Trophoblast cell (in vitro differentiated cells and primary cell): ENCODE data around the gene PAQR4.

ENCODE experiments used
- DNase-seq, 2 donors: peaks; one replicate each; pipeline ENCODE4 v3.0.0-alpha.2; 2016
- H2AFZ ChIP-seq: 2 replicates; pipeline ENCODE4 v1.6.1; 2013; ENCODE audit warnings: low read length, moderate library complexity, mild to moderate bottlenecking; ENCODE audit not compliant: insufficient read depth, poor library complexity
- H2AK5ac ChIP-seq: 2 replicates; pipeline ENCODE4 v1.6.1; 2013; ENCODE audit warnings: mild to moderate bottlenecking, low read length
- H2BK120ac ChIP-seq: 2 replicates; pipeline ENCODE4 v1.6.1; 2013; ENCODE audit warnings: low read length, mild to moderate bottlenecking, moderate library complexity; ENCODE audit not compliant: insufficient read depth, poor library complexity
- H2BK12ac ChIP-seq: 2 replicates; pipeline ENCODE4 v1.6.1; 2013; ENCODE audit warnings: mild to moderate bottlenecking, low read length, moderate library complexity
- H2BK5ac ChIP-seq: 2 replicates; pipeline ENCODE4 v1.6.1; 2013; ENCODE audit warnings: low read length, low read depth, moderate library complexity, mild to moderate bottlenecking; ENCODE audit not compliant: poor library complexity
- H3K14ac ChIP-seq: 2 replicates; pipeline ENCODE4 v1.6.1; 2013; ENCODE audit warnings: mild to moderate bottlenecking, low read length
- H3K18ac ChIP-seq: 2 replicates; pipeline ENCODE4 v1.6.1; 2013; ENCODE audit warnings: mild to moderate bottlenecking, low read length
- H3K23ac ChIP-seq: 2 replicates; pipeline ENCODE4 v1.6.1; 2013; ENCODE audit warnings: low read length
- H3K27ac ChIP-seq: 2 replicates; pipeline ENCODE4 v1.5.1; 2013; ENCODE audit warnings: low read depth, mild to moderate bottlenecking, inconsistent platforms, low read length, moderate library complexity
- H3K27me3 ChIP-seq: 2 replicates; pipeline ENCODE4 v1.6.1; 2013; ENCODE audit warnings: inconsistent platforms, mild to moderate bottlenecking, low read length, moderate library complexity; ENCODE audit not compliant: insufficient read depth
- H3K36me3 ChIP-seq, 2 experiments: 1 replicate in 1 of 2; 2 replicates in 1 of 2; pipeline ENCODE4 v1.6.1; 2013; ENCODE audit warnings: low read length in 2 of 2, mild to moderate bottlenecking in 2 of 2, moderate library complexity in 1 of 2; ENCODE audit not compliant: insufficient read depth in 2 of 2, control insufficient read depth in 1 of 2
- H3K4ac ChIP-seq: 2 replicates; pipeline ENCODE4 v1.6.1; 2013; ENCODE audit warnings: low read depth, mild to moderate bottlenecking, low read length, moderate library complexity
- H3K4me1 ChIP-seq, 2 experiments: 1 replicate in 1 of 2; 2 replicates in 1 of 2; pipeline ENCODE4 v1.6.1; 2013; ENCODE audit warnings: low read length in 2 of 2, mild to moderate bottlenecking in 2 of 2, moderate library complexity in 1 of 2; ENCODE audit not compliant: insufficient read depth in 2 of 2, control insufficient read depth in 1 of 2
- H3K4me2 ChIP-seq: 2 replicates; pipeline ENCODE4 v1.6.1; 2013; ENCODE audit warnings: inconsistent platforms, mild to moderate bottlenecking, low read length, moderate library complexity
- H3K4me3 ChIP-seq: 2 replicates; pipeline ENCODE4 v1.5.1; 2013; ENCODE audit warnings: mild to moderate bottlenecking, low read depth, low read length, inconsistent platforms
- H3K79me1 ChIP-seq: one replicate; pipeline ENCODE4 v1.6.1; 2013; ENCODE audit warnings: low read length
- H3K79me2 ChIP-seq: 2 replicates; pipeline ENCODE4 v1.6.1; 2013; ENCODE audit warnings: low read length, mild to moderate bottlenecking; ENCODE audit not compliant: control insufficient read depth, insufficient read depth, poor library complexity
- H3K9ac ChIP-seq: 2 replicates; pipeline ENCODE4 v1.6.1; 2013; ENCODE audit warnings: mild to moderate bottlenecking, low read length
- H3K9me3 ChIP-seq: 2 replicates; pipeline ENCODE4 v1.6.1; 2013; ENCODE audit warnings: low read depth, mild to moderate bottlenecking, control low read depth, inconsistent platforms, low read length; ENCODE audit not compliant: insufficient read depth
- H4K12ac ChIP-seq: 2 replicates; pipeline ENCODE4 v1.6.1; 2013; ENCODE audit warnings: low read depth, mild to moderate bottlenecking, low read length, moderate library complexity
- H4K8ac ChIP-seq: 2 replicates; pipeline ENCODE4 v1.6.1; 2013; ENCODE audit warnings: low read depth, mild to moderate bottlenecking, low read length, moderate library complexity
- H4K91ac ChIP-seq: one replicate; pipeline ENCODE4 v1.6.1; 2013; ENCODE audit warnings: low read depth, mild to moderate bottlenecking, low read length, moderate library complexity
- WGBS: extraction: QIAGEN DNeasy Blood & Tissue Kit; methylation state at CpG from one replicate; pipeline ENCODE4 v1.1.7; 2013; ENCODE audit warnings: missing lambda C conversion rate; ENCODE audit not compliant: insufficient read length, insufficient coverage; ENCODE audit errors: extremely low coverage; 5-methylcytosine and 5-hydroxymethylcytosine counted together

PAQR4 gene

GRCh38 chr16:2973605-2974318 is 4.6 kb downstream of the PAQR4 start:
- no peak overlapping the region for H3K4me2 ChIP-seq
- peaks cover 5% of the 10 kb centered on the region for H3K79me1 ChIP-seq
- H3K4me3 ChIP-seq, result no peak overlapping the region
- no peak overlapping the region for H2AFZ ChIP-seq
- no peak overlapping the region for H4K91ac ChIP-seq
- H3K4me1 ChIP-seq, result peaks cover 9 to 16% of the 10 kb centered on the region in 2 experiments
- H2BK5ac ChIP-seq, result no peak overlapping the region
- no peak overlapping the region for H2AK5ac ChIP-seq
- no peak overlapping the region for H4K8ac ChIP-seq
- no peaks in the 10 kb centered on the region for H3K27me3 ChIP-seq
- H3K23ac ChIP-seq, result no peak overlapping the region
- H4K12ac ChIP-seq, result no peak overlapping the region
- no peak overlapping the region for H3K18ac ChIP-seq
- no peak overlapping the region for H3K4ac ChIP-seq
- peaks cover 55 to 64% of the 10 kb centered on the region in 2 experiments for H3K36me3 ChIP-seq
- no peak overlapping the region for H2BK12ac ChIP-seq
- H3K79me2 ChIP-seq, result peaks cover 2% of the 10 kb centered on the region
- no peak overlapping the region for H3K14ac ChIP-seq
- H2BK120ac ChIP-seq, result no peak overlapping the region
- H3K27ac ChIP-seq, result no peak overlapping the region
- H3K9me3 ChIP-seq, result no peaks in the 10 kb centered on the region
- no peak for DNase-seq
- no peak overlapping the region for H3K9ac ChIP-seq
- no CpG with 5 or more reads among the region's 17 CpGs for WGBS

GRCh38 chr16:2974319-2975056 is 5.3 kb downstream of the PAQR4 start:
- WGBS, result no CpG with 5 or more reads among the region's 15 CpGs
- Histone ChIP-seq H3K14ac (no peak overlapping the region), H3K4me1 (peaks cover 10 to 18% of the 10 kb centered on the region in 2 experiments), H3K18ac (no peak overlapping the region), H2AFZ (no peak overlapping the region), H3K27me3 (no peaks in the 10 kb centered on the region), H2BK5ac (no peak overlapping the region), H2BK12ac (no peak overlapping the region), H3K27ac (no peak overlapping the region), H4K91ac (no peak overlapping the region), H3K23ac (no peak overlapping the region), H2BK120ac (no peak overlapping the region), H3K4me2 (no peak overlapping the region), H3K36me3 (peaks cover 55 to 64% of the 10 kb centered on the region in 2 experiments), H4K12ac (no peak overlapping the region), H3K9me3 (no peaks in the 10 kb centered on the region), H3K79me2 (peaks cover 1% of the 10 kb centered on the region), H4K8ac (no peak overlapping the region), H3K9ac (no peak overlapping the region), H3K4me3 (no peak overlapping the region), H2AK5ac (no peak overlapping the region), H3K4ac (no peak overlapping the region), H3K79me1 (peaks cover 4% of the 10 kb centered on the region)
- no peak for DNase-seq

- Histone ChIP-seq H2BK12ac (no peak overlapping the region), H3K36me3 (peaks cover 55 to 64% of the 10 kb centered on the region in 2 experiments), H3K4me1 (peaks cover 9 to 15% of the 10 kb centered on the region in 2 experiments), H3K4me2 (no peak overlapping the region), H3K79me1 (peaks cover 6% of the 10 kb centered on the region), H2AK5ac (no peak overlapping the region), H2BK120ac (no peak overlapping the region), H3K9me3 (no peaks in the 10 kb centered on the region), H3K14ac (no peak overlapping the region), H4K12ac (no peak overlapping the region), H3K23ac (no peak overlapping the region), H4K91ac (no peak overlapping the region), H3K27ac (no peak overlapping the region), H3K4ac (no peak overlapping the region), H3K18ac (no peak overlapping the region), H4K8ac (no peak overlapping the region), H3K9ac (no peak overlapping the region), H2AFZ (no peak overlapping the region), H3K4me3 (no peak overlapping the region), H3K27me3 (no peaks in the 10 kb centered on the region), H2BK5ac (no peak overlapping the region), H3K79me2 (peaks cover 7% of the 10 kb centered on the region)
- no peak for DNase-seq
- WGBS, result no CpG with 5 or more reads among the region's 28 CpGs
Observed at GRCh38 chr16:2975161-2975795, 6.1 kb downstream of the PAQR4 start.

GRCh38 chr16:2976201-2976600 is 7.1 kb downstream of the PAQR4 start:
- no peak overlapping the region for H2AK5ac ChIP-seq
- no peak overlapping the region for H4K12ac ChIP-seq
- peaks cover 12% of the 10 kb centered on the region in 2 experiments for H3K4me1 ChIP-seq
- no peak overlapping the region for H3K9ac ChIP-seq
- H3K4me2 ChIP-seq, result no peak overlapping the region
- H2BK12ac ChIP-seq, result no peak overlapping the region
- no peak overlapping the region for H3K4ac ChIP-seq
- no peak overlapping the region for H2BK120ac ChIP-seq
- H3K36me3 ChIP-seq, result peaks cover 55 to 62% of the 10 kb centered on the region in 2 experiments
- H4K8ac ChIP-seq, result no peak overlapping the region
- no CpG with 5 or more reads among the region's 7 CpGs for WGBS
- no peak overlapping the region for H3K23ac ChIP-seq
- H3K79me2 ChIP-seq, result peaks cover 10% of the 10 kb centered on the region
- no peak overlapping the region for H3K18ac ChIP-seq
- no peaks in the 10 kb centered on the region for H3K27me3 ChIP-seq
- no peak overlapping the region for H3K27ac ChIP-seq
- no peak overlapping the region for H4K91ac ChIP-seq
- H2AFZ ChIP-seq, result no peak overlapping the region
- H3K14ac ChIP-seq, result no peak overlapping the region
- no peak overlapping the region for H2BK5ac ChIP-seq
- H3K79me1 ChIP-seq, result peaks cover 14% of the 10 kb centered on the region
- DNase-seq, result no peak
- H3K9me3 ChIP-seq, result no peaks in the 10 kb centered on the region
- H3K4me3 ChIP-seq, result no peak overlapping the region
